ENCODE results near the gene ZNF415. TPM values are rescaled to one million over a fixed set of nuclear protein-coding genes. Genes with fewer than 3 reads are reported as not detected.
"Not testable (repeated sequence)": the region's sequence is repeated elsewhere in the genome, so short reads cannot be mapped to it uniquely, and the experiment has no call there.

The ZNF415 gene
- total RNA-seq (2014; rRNA removed; shearing (Covaris generic)), result 0.12 TPM in 1 of 2 replicates, not detected in the other

- DNase-seq (ENCODE audit: low spot score), result no peak
These were observed at the start of gene ZNF415 for GRCh38 chr19:53132141-53132991. ZNF415 (minus strand) TSS chr19:53132910; CDS start chr19:53122676, 10,234 bp downstream.

GRCh38 chr19:53182202-53182601, 49.5 kb upstream of the ZNF415 start:
- peak; percentile 58 for DNase-seq (ENCODE audit: low spot score)

DNA sequence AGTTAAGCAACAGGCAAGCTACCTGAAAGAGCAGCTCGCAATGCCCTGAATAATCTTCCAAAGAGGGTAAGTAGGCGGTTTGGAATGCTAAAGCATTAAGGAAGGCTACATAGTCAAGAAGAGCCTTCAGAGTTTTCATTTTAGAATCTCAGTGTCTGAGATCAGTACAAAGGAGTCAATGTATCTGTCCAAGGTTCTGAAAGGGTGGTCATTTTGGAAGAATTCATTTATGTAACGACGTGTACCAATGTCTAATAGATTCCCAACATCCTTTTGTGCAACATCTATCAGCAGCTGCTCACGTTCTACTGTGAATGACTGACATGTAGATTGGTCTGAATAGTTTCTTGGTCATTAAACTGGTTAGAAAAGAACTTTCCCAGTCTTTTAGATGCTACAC, 45.3 kb upstream of the ZNF415 start:
- no peak for DNase-seq (ENCODE audit: low spot score)

GRCh38 chr19:53172889-53173288, 40.2 kb upstream of the ZNF415 start:
- no peak for DNase-seq (ENCODE audit: low spot score)

- DNase-seq (ENCODE audit: low spot score), result no peak
These were observed 33.0 kb upstream of the ZNF415 start for GRCh38 chr19:53165691-53166091.

GRCh38 chr19:53161123-53161522, 28.4 kb upstream of the ZNF415 start:
- DNase-seq (ENCODE audit: low spot score), result no peak

- no peak for DNase-seq (ENCODE audit: low spot score)
These were observed 27.6 kb upstream of the ZNF415 start for GRCh38 chr19:53160350-53160749.

- peak; percentile 29 for DNase-seq (ENCODE audit: low spot score)
These were observed 25.5 kb upstream of the ZNF415 start for GRCh38 chr19:53158119-53158656.

DNA sequence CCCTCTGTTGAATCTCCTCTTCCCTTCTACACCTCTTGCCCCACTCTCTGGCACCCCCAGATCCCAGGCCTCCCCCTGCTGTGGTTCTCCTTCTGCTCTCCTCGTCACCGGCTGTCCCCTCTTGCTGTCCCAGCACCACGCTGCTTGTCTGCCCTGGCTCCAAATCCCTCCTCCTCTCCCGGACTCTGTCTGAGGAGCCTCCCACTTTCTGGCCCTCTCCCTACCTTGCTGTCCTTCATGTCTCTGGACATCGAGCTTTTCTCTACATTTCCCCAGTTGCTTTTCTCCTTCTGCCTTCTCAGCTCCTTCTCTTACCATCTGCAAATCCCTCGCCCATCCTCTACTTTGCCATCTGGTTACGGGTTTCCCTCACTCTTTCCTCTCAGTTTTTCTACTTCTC, 24.9 kb upstream of the ZNF415 start:
- no peak for DNase-seq (ENCODE audit: low spot score)

- no peak for DNase-seq (ENCODE audit: low spot score)
These were observed 24.1 kb upstream of the ZNF415 start for GRCh38 chr19:53156850-53157249.

DNA sequence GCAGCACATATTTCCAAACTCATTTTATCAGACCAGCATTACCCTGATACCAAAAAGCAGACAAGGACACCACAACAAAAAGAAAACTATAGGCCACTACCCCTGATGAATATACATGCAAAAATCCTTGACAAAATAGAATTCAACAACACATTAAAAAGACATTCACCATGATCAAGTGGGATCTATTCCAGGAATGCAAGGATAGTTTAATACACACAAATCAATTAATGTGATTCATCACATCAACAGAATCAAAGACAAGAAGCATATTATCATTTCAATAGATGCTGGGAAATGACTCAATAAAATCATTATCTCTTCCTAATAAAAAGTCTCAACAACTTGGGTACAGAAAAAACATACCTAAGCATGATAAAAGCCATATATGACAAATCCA, 14.9 kb upstream of the ZNF415 start:
- no peak for DNase-seq (ENCODE audit: low spot score)

- no peak for DNase-seq (ENCODE audit: low spot score)
These were observed 7.6 kb upstream of the ZNF415 start for GRCh38 chr19:53140351-53140750.

DNA sequence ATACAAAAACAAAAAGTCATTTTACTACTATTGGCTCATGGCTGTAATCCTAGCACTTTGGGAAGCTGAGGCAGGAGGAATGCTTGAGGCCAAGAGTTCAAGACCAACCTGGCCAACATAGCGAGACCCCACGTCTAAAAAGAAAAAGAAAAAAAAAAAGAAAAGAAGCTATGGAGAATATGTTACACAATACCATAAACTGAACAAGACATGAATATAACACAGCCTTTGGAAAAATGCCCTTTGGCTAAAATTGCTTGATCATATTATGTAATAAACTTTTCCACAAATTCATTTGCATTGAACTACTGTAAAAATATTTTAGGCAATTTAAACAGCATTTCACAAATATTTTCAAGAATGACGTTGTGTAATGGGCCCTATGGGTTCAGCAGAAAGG, 3.7 kb upstream of the ZNF415 start:
- no peak for DNase-seq (ENCODE audit: low spot score)

DNA sequence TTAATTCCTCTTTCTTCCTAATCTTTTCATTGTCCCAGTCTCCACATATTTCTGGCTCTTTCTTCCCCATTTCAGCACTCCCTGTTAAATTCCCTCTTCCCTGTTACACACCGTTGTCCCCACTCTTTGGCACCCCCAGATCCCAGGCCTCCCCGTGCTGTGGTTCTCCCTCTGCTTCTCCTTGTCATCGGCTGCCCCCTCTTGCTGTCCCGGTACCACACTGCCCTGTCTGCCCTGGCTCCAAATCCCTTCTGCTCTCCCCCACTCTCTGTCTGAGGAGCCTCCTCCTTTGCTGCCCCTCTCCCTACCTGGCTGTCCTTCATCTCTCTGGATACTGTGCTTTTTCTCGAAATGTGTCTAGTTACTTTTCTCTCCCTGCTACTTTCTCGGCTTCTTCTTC, 983 bp downstream of the ZNF415 start:
- DNase-seq (ENCODE audit: low spot score), result no peak

DNA sequence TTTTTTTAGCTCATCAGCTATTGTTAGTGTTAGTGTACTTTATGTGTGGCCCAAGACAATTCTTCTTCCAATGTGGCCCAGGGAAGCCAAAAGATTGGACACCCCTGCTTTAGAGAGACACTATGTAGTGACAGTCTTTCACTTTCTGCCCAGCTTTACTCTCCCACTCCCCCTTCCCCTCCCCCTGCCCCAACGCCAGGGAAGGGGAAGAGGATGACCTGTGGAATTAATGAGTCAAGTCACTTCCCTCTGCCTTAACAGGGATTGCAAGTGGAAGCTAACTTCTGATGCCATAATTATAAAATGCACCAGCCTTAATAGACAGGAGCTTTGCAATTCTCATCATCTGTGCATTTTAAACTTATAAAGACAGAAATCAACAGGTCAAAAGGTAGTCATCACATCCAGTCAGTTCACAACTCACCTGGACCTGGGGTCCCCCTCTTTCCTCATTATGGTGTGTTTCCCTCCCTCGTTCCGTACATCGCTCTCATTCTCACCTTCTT, 1.6 kb downstream of the ZNF415 start:
- no peak for DNase-seq (ENCODE audit: low spot score)

DNA sequence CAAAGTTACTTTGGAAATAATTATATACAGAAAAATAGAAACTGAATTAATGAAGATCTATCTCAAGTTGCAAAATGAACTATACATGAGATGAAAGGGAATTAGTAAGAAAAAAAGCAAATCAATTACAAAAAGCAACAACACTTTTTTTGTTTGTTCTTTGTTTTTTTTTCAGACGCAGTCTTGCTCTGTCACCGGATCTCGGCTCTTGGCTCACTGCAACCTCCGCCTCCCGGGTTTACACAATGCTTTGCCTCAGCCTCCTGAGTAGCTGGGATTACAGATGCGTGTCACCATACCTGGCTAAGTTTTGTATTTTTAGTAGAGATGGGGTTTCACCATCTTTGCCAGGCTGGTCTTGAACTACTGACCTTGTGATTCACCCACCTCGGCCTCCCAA, 2.2 kb downstream of the ZNF415 start:
- no peak for DNase-seq (ENCODE audit: low spot score)

DNA sequence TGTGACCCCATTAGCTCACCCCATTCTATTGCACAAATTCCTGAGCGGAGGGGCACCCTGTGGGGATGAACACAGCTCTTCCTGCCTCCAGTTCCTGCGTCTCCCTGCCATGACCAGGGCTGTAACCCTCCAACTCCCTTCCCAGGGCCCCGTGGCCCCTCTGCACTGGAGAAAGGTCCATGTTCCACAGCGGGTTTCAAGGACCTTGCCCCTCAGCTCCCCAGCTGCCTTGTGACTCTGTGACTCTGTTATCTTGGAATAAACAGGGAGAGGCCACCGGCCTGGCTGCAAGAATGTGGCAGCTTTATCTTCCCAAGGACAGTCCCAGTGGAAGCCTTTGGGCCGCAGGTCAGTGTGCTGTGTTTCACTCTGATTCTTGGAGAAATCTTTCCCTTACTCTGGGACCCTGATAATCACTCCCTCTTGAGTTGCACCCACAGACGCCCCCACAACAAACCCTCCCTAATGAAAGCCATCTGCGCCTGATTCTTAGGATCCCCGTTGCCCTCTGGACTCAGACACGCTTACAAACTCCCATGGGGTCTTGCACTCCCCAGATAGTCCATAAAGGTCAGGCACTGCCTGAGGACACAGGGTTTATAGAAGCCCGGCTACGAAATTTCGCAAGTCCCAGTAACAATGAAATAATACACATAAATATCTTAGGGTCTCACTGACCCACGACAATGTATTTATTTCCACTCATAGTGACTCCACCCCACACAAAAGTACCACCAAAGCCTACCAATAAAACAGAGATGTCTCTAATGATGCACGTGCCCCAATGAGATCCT, 5.8 kb downstream of the ZNF415 start:
- not testable (repeated sequence) for DNase-seq (ENCODE audit: low spot score)

DNA sequence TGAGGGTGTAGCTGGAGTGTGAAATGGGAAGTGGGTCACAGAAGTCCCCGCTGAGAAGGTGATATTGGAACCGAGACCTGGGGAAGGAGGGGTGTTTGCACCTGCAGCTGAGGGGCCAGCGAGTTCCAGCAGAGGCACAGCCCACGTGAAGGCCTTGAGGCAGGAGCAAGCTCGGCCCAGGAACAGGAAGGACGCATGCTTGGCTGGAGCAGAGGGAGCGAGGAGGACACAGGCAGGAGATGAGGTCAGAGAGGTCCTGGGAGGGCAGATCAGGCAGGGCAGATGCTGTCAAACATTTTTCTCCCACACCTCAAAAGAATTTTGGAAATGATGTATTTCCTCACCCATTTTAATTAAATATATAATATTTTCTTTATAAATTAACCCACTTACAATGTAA, 9.3 kb downstream of the ZNF415 start:
- DNase-seq (ENCODE audit: low spot score), result no peak

- DNase-seq (ENCODE audit: low spot score), result no peak
These were observed 20.4 kb downstream of the ZNF415 start for GRCh38 chr19:53112286-53112685.

GRCh38 chr19:53109527-53109926, 23.2 kb downstream of the ZNF415 start:
- no peak for DNase-seq (ENCODE audit: low spot score)

DNA sequence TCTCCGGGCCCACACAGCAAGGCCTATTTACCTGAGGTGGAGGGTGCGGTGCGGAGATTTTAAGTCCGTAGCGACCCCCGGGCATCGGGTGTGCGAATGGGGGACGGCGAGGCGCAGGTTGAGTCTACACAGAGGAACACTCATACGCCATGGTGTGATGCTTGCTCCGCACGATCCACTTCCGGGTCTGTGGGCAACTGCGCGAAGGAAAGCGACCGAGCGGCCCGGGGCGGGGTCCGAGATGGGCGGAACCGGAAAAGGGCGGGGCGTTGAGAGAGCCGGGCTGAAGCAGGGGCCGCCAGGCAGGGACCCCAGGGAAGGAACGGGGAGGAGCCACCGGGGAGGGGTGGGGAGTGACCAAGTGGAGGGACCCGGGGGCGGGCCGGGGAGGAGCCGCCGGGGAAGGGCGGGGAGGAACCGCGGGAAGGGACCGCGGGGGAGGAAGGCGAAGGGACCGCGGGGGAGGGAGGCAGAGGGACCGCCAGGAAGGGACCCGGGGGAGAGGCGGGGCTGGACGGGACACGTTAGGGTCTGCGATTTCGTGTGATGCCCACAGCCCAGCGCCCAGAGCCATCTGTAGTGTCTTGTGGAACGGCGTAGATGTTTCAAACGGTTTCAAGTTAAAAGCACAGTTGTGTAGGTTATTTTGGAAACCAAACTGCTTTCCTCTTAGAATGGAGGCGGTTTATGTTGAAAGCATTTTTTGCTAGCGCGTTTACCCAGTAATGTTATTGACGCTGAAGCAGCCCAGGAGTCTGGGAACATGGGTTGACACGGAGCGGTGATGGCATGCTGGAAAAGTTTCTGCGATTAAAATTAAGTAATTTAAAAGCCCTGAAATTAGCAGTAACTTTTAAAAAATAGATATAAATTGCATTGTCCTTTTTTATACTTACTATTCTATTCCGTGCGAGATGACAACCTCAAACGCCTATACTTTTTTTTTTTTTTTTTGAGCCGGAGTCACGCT, 29.2 kb downstream of the ZNF415 start, which contains the start of gene ZNF160:
Gene ZNF160 (minus strand): TSS at position 189 of the 970 bp plus-strand sequence. CDS start 17,146 bp downstream, outside the sequence.
- peak; percentile 97 for DNase-seq (ENCODE audit: low spot score)

Measured in H4 (cell line).